Panc1 (cell line): ENCODE results near the gene KDR. TPM values are rescaled to one million over a fixed set of nuclear protein-coding genes. Genes with fewer than 3 reads are reported as not detected.

Source experiments
- ATAC-seq: fragments of 200-7000 bp; cut with Tn5 transposase; 2 replicates; pipeline ENCODE4 v1.9.1; 2020; ENCODE audit warnings: mild to moderate bottlenecking, moderate library complexity
- BruUV-seq: library from RNA; stranded (reverse); fragments of 400-500 nt; replicated peaks from 2 replicates; lab custom pipeline; 2021; lab: Mats Ljungman, UMichigan
- CTCF ChIA-PET: fragments of 300-600 bp; sonication (Branson Sonifier 250); formaldehyde crosslinking; loops from one replicate; lab custom pipeline; 2022; ENCODE audit warnings: antibody characterized with exemption; lab: Charles Lee
- POLR2A ChIA-PET: fragments of 300-600 bp; sonication (Branson Sonifier 250); formaldehyde crosslinking; loops from one replicate; lab custom pipeline; 2022; ENCODE audit warnings: antibody characterized with exemption; lab: Charles Lee
- DNase-seq: peaks from one replicate; pipeline ENCODE4 v3.0.0-alpha.2; 2010; ENCODE audit warnings: low read depth, low spot score
- H3K27ac ChIP-seq: 2 replicates; pipeline ENCODE4 v1.5.1; 2011; ENCODE audit warnings: mild to moderate bottlenecking, low read length, inconsistent platforms
- H3K27me3 ChIP-seq: fragments of 200-500 bp; sonication (Bioruptor generic); 2 replicates; pipeline ENCODE4 v1.6.0; 2014; ENCODE audit warnings: low read length, inconsistent platforms; ENCODE audit not compliant: control insufficient read depth, insufficient read depth
- H3K36me3 ChIP-seq: fragments of 200-500 bp; sonication (Bioruptor generic); 2 replicates; pipeline ENCODE4 v1.5.1; 2014; ENCODE audit warnings: inconsistent platforms, mild to moderate bottlenecking, low read length, moderate library complexity; ENCODE audit not compliant: control insufficient read depth, insufficient read depth
- H3K4me1 ChIP-seq: 2 replicates; pipeline ENCODE4 v1.5.1; 2011; ENCODE audit warnings: inconsistent platforms, mild to moderate bottlenecking, low read length, moderate library complexity; ENCODE audit not compliant: control insufficient read depth, insufficient read depth
- H3K4me3 ChIP-seq, 2 experiments: 2 replicates each; pipeline ENCODE4 v1.5.1; 2011 to 2012; ENCODE audit warnings: low read depth in 2 of 2, low read length in 2 of 2, mild to moderate bottlenecking in 2 of 2, inconsistent platforms in 1 of 2, moderate library complexity in 1 of 2
- H3K9me3 ChIP-seq: fragments of 200-500 bp; sonication (Bioruptor generic); 2 replicates; pipeline ENCODE4 v1.5.1; 2014; ENCODE audit warnings: low read depth, mild to moderate bottlenecking, inconsistent platforms, low read length, moderate library complexity; ENCODE audit not compliant: control insufficient read depth, insufficient read depth
- POLR2AphosphoS5 ChIP-seq: IDR thresholded peaks from 2 replicates; pipeline ENCODE4 v1.6.1; 2012; ENCODE audit warnings: mild to moderate bottlenecking, low read depth, low read length, moderate library complexity
- SIN3A ChIP-seq: IDR thresholded peaks from 2 replicates; pipeline ENCODE4 v1.6.1; 2012; ENCODE audit warnings: low read depth, mild to moderate bottlenecking, low read length, moderate library complexity, borderline replicate concordance; ENCODE audit not compliant: insufficient read depth
- TCF7L2 ChIP-seq: IDR thresholded peaks from 2 replicates; pipeline ENCODE4 v1.6.1; 2011; ENCODE audit warnings: mild to moderate bottlenecking, low read depth, low read length, inconsistent platforms
- in situ Hi-C: cut with HindIII; loops from 2 replicates; pipeline ENCODE4 v1.10.0; 2016; ENCODE audit warnings: low sequenced_read_pairs, low pct_unique_long_range_greater_than_20kb
- intact Hi-C: fragments of 100-400 bp; cut with micrococcal nuclease; formaldehyde crosslinking; loops from one replicate; pipeline ENCODE4 v1.10.0; 2022; ENCODE audit not compliant: unreplicated experiment
- total RNA-seq: library from RNA; stranded (reverse); gene quantifications from one replicate; pipeline ENCODE4 v1.2.1, GENCODE V29; 2021; ENCODE audit not compliant: unreplicated experiment
- TF ChIP-seq, protein P1 (sequence below): fragments of 450-650 bp; IDR thresholded peaks from 2 replicates; pipeline ENCODE4 v1.5.1; 2017; ENCODE audit warnings: mild to moderate bottlenecking
- TF ChIP-seq, protein P2 (sequence below), 2 experiments: IDR thresholded peaks; 2 replicates each; pipeline ENCODE4 v1.6.1; 2011 to 2012; ENCODE audit warnings: low read depth in 2 of 2, control low read depth in 1 of 2, low read length in 1 of 2, mild to moderate bottlenecking in 1 of 2, moderate library complexity in 1 of 2; ENCODE audit not compliant: insufficient read depth in 1 of 2

KDR gene
- total RNA-seq, 1 experiment from 2014 or later, result 0.18 TPM

DNA sequence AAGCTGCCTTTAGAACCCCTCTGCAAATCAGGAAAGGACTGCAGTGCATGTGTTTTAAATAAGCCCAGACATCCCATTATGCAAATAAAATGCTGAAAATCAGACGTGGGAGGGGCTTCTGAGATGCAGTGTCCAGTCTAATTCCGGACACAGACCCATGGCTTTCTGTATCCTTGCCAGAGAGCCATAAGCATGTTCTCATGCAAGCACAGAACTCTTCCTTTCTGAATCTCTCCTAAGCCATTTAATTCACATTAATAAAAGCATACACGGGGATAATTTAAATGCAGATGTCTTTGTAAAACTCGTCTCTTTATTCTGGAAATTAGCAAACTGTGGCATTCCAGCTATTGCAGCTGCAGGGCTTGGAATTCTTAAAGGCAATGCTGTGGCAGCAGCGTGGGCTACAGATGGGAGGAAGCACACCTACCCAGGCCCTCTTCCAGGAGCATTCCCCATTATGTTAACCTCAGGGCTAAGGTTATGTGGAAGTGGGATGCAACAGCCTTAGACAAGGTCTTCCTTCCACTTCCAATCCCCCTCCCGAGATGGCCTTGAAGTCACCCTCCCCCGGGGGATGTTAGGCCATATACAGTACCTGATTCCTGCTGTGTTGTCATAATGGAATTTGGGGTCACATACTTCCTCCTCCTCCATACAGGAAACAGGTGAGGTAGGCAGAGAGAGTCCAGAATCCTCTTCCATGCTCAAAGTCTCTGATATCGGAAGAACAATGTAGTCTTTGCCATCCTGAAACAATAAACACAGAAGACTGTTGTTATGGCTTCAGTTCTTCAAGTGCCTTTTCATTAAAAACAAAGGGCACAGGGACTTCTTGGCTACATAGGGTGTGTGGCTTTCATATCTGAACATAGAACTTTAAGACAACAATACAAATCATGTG is 38.1 kb downstream of the KDR start:
- POLR2A ChIA-PET, result no interaction called here
- no peak overlapping the region for H3K27ac ChIP-seq
- no peak overlapping the region for H3K4me3 ChIP-seq
- H3K4me1 ChIP-seq, result no peaks in the 10 kb centered on the region
- TF ChIP-seq SIN3A (no peak), POLR2AphosphoS5 (no peak)
- TF ChIP-seq, protein P1, sequence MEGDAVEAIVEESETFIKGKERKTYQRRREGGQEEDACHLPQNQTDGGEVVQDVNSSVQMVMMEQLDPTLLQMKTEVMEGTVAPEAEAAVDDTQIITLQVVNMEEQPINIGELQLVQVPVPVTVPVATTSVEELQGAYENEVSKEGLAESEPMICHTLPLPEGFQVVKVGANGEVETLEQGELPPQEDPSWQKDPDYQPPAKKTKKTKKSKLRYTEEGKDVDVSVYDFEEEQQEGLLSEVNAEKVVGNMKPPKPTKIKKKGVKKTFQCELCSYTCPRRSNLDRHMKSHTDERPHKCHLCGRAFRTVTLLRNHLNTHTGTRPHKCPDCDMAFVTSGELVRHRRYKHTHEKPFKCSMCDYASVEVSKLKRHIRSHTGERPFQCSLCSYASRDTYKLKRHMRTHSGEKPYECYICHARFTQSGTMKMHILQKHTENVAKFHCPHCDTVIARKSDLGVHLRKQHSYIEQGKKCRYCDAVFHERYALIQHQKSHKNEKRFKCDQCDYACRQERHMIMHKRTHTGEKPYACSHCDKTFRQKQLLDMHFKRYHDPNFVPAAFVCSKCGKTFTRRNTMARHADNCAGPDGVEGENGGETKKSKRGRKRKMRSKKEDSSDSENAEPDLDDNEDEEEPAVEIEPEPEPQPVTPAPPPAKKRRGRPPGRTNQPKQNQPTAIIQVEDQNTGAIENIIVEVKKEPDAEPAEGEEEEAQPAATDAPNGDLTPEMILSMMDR, result no peak
- no peaks in the 10 kb centered on the region for H3K36me3 ChIP-seq
- no peaks in the 10 kb centered on the region for H3K27me3 ChIP-seq
- no TSS peak for BruUV-seq
- ATAC-seq (no peak), DNase-seq (no peak)
- intact Hi-C loops, result no loop called here
- CTCF ChIA-PET, result no interaction called here
- in situ Hi-C loops, result no loop called here
- no peaks in the 10 kb centered on the region for H3K9me3 ChIP-seq

DNA sequence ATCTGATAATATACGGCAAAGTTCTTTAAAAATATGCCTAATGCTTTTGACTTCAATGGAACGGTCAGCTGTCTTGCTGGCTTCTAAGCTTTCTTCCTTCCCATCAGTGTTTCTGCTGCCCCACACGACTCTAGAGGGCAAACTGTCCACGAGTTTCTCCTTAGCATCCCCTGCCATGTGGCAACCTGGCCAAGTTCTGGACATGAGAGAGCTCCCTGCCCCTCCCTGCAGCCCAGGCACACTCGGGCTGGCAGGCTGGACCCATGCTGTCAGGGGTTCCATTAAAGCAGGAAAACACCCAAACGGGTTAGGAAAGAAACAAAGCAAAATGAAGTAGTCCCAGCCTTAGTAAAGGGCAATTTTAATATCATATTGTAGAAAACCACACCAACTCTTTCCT is 38.8 kb downstream of the KDR start:
- no TSS peak for BruUV-seq
- no peak for ATAC-seq
- Histone ChIP-seq H3K4me3 (no peak overlapping the region), H3K27ac (no peak overlapping the region), H3K27me3 (no peaks in the 10 kb centered on the region), H3K9me3 (no peaks in the 10 kb centered on the region), H3K4me1 (no peaks in the 10 kb centered on the region), H3K36me3 (no peaks in the 10 kb centered on the region)
- TF ChIP-seq POLR2AphosphoS5, result no peak
- no peak for TF ChIP-seq TCF7L2
- TF ChIP-seq, protein P2, sequence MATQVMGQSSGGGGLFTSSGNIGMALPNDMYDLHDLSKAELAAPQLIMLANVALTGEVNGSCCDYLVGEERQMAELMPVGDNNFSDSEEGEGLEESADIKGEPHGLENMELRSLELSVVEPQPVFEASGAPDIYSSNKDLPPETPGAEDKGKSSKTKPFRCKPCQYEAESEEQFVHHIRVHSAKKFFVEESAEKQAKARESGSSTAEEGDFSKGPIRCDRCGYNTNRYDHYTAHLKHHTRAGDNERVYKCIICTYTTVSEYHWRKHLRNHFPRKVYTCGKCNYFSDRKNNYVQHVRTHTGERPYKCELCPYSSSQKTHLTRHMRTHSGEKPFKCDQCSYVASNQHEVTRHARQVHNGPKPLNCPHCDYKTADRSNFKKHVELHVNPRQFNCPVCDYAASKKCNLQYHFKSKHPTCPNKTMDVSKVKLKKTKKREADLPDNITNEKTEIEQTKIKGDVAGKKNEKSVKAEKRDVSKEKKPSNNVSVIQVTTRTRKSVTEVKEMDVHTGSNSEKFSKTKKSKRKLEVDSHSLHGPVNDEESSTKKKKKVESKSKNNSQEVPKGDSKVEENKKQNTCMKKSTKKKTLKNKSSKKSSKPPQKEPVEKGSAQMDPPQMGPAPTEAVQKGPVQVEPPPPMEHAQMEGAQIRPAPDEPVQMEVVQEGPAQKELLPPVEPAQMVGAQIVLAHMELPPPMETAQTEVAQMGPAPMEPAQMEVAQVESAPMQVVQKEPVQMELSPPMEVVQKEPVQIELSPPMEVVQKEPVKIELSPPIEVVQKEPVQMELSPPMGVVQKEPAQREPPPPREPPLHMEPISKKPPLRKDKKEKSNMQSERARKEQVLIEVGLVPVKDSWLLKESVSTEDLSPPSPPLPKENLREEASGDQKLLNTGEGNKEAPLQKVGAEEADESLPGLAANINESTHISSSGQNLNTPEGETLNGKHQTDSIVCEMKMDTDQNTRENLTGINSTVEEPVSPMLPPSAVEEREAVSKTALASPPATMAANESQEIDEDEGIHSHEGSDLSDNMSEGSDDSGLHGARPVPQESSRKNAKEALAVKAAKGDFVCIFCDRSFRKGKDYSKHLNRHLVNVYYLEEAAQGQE (IDR thresholded peaks at IDR 0.05; ENCODE audit: insufficient read depth in 1 of 2, low read depth in 2 of 2, low read length in 1 of 2), result no peak
- in situ Hi-C loops, result no loop called here
- intact Hi-C loops, result no loop called here
- no peak for DNase-seq
- ChIA-PET CTCF (no interaction called here), POLR2A (no interaction called here)

DNA sequence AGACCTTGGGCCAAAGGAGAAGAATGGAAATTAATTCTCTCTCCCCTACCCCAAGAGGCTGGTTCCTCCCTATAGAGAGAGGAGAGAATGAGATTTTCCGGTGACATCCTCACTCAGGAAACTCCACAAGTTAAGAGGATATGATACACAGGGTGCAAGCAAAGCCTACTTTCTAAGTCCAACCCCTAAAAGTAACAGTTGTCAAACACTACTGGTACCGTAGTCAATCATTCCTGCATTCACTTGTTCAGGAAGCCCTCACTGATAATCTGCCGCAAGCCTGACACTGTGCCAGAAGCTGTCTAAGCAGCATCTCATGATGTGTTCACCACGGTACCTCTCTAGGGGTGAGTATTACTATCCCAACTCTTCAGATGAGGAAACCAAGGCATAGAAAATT is 41.7 kb downstream of the KDR start:
- DNase-seq (no peak), ATAC-seq (no peak)
- in situ Hi-C loops, result no loop called here
- no peaks in the 10 kb centered on the region for H3K4me1 ChIP-seq
- no peak overlapping the region for H3K27ac ChIP-seq
- H3K9me3 ChIP-seq, result no peaks in the 10 kb centered on the region
- ChIA-PET CTCF (no interaction called here), POLR2A (no interaction called here)
- no peaks in the 10 kb centered on the region for H3K27me3 ChIP-seq
- no peak overlapping the region for H3K4me3 ChIP-seq
- no peaks in the 10 kb centered on the region for H3K36me3 ChIP-seq
- BruUV-seq, result no TSS peak
- intact Hi-C loops, result no loop called here
- TF ChIP-seq TCF7L2, result no peak
- no peak for TF ChIP-seq POLR2AphosphoS5
- TF ChIP-seq, protein P1, result no peak
- TF ChIP-seq, protein P2 (IDR thresholded peaks at IDR 0.05; ENCODE audit: insufficient read depth in 1 of 2, low read depth in 2 of 2, low read length in 1 of 2), result no peak
- TF ChIP-seq SIN3A, result no peak
